ENCODE results near the gene CORO2B. TPM values are rescaled to one million over a fixed set of nuclear protein-coding genes. Genes with fewer than 3 reads are reported as not detected.

Gene CORO2B
- total and polyA plus RNA-seq, 2 of the 13 experiments (the other 11 are each of a cell fraction or from before 2014, with no cell fraction given), result 0.35 to 0.63 TPM

- Histone ChIP-seq H3K27ac (ENCODE audit: extremely low read length, insufficient read depth, low read length) (no peak overlapping the region), H3K4me3 (replicated peaks in 1 of 3; ENCODE audit: insufficient read depth in 1 of 3, low read depth in 2 of 3, low read length in 3 of 3) (no peak overlapping the region), H3K4me1 (ENCODE audit: insufficient read depth, low read length) (no peaks in the 10 kb centered on the region), H3K4me2 (ENCODE audit: low read depth, low read length) (no peak overlapping the region), H4K20me1 (ENCODE audit: insufficient read depth, low read length) (no peaks in the 10 kb centered on the region), H3K79me2 (ENCODE audit: insufficient read depth, low read length) (no peaks in the 10 kb centered on the region), H3K36me3 (replicated peaks in 1 of 2; ENCODE audit: control insufficient read depth in 1 of 2, insufficient read depth in 2 of 2, low read length in 2 of 2) (no peaks in the 10 kb centered on the region), H3K9me3 (ENCODE audit: low read length) (no peaks in the 10 kb centered on the region), H2AFZ (ENCODE audit: low read length) (no peak overlapping the region), H3K27me3 (ENCODE audit: control insufficient read depth in 1 of 2, insufficient read depth in 2 of 2, low read length in 2 of 2) (peaks cover 0 to under 1% of the 10 kb centered on the region in 2 experiments; a peak in 2 of 5 replicates), H3K9ac (ENCODE audit: insufficient read depth, low read depth, low read length) (no peak overlapping the region)
- BruUV-seq (replicated peaks), result no TSS peak
- ChIA-PET CTCF (ENCODE audit: low intra/inter-chr PET ratio, low total read pairs) (no interaction called here), POLR2A (no interaction called here)
- DNase-seq (ENCODE audit: low spot score) (no peak), FAIRE-seq (no peak), ATAC-seq (no peak)
- TF ChIP-seq RAD51 (IDR thresholded peaks at IDR 0.05; ENCODE audit: borderline replicate concordance) (peak; percentile 87), USF2 (IDR thresholded peaks at IDR 0.05; ENCODE audit: low read depth, low read length) (peak; percentile 31; the same call in 1 of the 2 replicates), USF2 (CRISPR knock-in tag; IDR thresholded peaks at IDR 0.05; ENCODE audit: borderline replicate concordance) (no peak), LCORL (IDR thresholded peaks at IDR 0.05) (peak; percentile 48; the same call in 1 of the 2 replicates), LCORL (CRISPR knock-in tag; IDR thresholded peaks at IDR 0.05) (no peak), MIER3 (CRISPR knock-in tag; IDR thresholded peaks at IDR 0.05; ENCODE audit: borderline replicate concordance) (no peak)
- 29% methylated on average over 1 of the region's 1 CpG for WGBS (ENCODE audit: low lambda C conversion rate)
- in situ Hi-C loops (cut with HindIII; ENCODE audit: extremely low pct_ligation_motif_present, low pct_unique_long_range_greater_than_20kb), result no loop called here
- intact Hi-C loops (cut with micrococcal nuclease; ENCODE audit: unreplicated experiment), result no loop called here
Measured at GRCh38 chr15:68621535-68621934, 42.7 kb downstream of the CORO2B start.

GRCh38 chr15:68623301-68623892 is 44.6 kb downstream of the CORO2B start:
- no peak overlapping the region for H3K27ac ChIP-seq (ENCODE audit: extremely low read length, insufficient read depth, low read length)
- ChIA-PET POLR2A (no interaction called here), CTCF (ENCODE audit: low intra/inter-chr PET ratio, low total read pairs) (no interaction called here)
- intact Hi-C loops (cut with micrococcal nuclease; ENCODE audit: unreplicated experiment) (no loop called here), in situ Hi-C loops (cut with HindIII; ENCODE audit: extremely low pct_ligation_motif_present, low pct_unique_long_range_greater_than_20kb) (no loop called here)
- H3K9ac ChIP-seq (ENCODE audit: insufficient read depth, low read depth, low read length), result no peak overlapping the region
- H4K20me1 ChIP-seq (ENCODE audit: insufficient read depth, low read length), result no peaks in the 10 kb centered on the region
- H3K36me3 ChIP-seq (replicated peaks in 1 of 2; ENCODE audit: control insufficient read depth in 1 of 2, insufficient read depth in 2 of 2, low read length in 2 of 2), result no peaks in the 10 kb centered on the region
- no TSS peak for BruUV-seq (replicated peaks)
- no peak overlapping the region for H3K4me3 ChIP-seq (replicated peaks in 1 of 3; ENCODE audit: insufficient read depth in 1 of 3, low read depth in 2 of 3, low read length in 3 of 3)
- H3K4me2 ChIP-seq (ENCODE audit: low read depth, low read length), result no peak overlapping the region
- DNase-seq (ENCODE audit: low spot score) (no peak), ATAC-seq (no peak), FAIRE-seq (no peak)
- no peaks in the 10 kb centered on the region for H3K4me1 ChIP-seq (ENCODE audit: insufficient read depth, low read length)
- 53% methylated on average over 3 of the region's 13 CpGs for WGBS (ENCODE audit: low lambda C conversion rate)
- H2AFZ ChIP-seq (ENCODE audit: low read length), result no peak overlapping the region
- H3K27me3 ChIP-seq (ENCODE audit: control insufficient read depth in 1 of 2, insufficient read depth in 2 of 2, low read length in 2 of 2), result peaks cover 0 to 3% of the 10 kb centered on the region in 2 experiments; a peak in 2 of 5 replicates
- H3K9me3 ChIP-seq (ENCODE audit: low read length), result no peaks in the 10 kb centered on the region
- no peaks in the 10 kb centered on the region for H3K79me2 ChIP-seq (ENCODE audit: insufficient read depth, low read length)
- TF ChIP-seq, protein P1, sequence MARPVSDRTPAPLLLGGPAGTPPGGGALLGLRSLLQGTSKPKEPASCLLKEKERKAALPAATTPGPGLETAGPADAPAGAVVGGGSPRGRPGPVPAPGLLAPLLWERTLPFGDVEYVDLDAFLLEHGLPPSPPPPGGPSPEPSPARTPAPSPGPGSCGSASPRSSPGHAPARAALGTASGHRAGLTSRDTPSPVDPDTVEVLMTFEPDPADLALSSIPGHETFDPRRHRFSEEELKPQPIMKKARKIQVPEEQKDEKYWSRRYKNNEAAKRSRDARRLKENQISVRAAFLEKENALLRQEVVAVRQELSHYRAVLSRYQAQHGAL (CRISPR knock-in tag; IDR thresholded peaks at IDR 0.05; ENCODE audit: not compliant biosample characterization), result no peak
- TF ChIP-seq UBTF (CRISPR knock-in tag; IDR thresholded peaks at IDR 0.05) (no peak), ZNF629 (CRISPR knock-in tag; conservative IDR thresholded peaks at IDR 0.05) (no peak), ZEB1 (IDR thresholded peaks at IDR 0.05; ENCODE audit: insufficient replicate concordance, low read depth) (no peak), NFIC (IDR thresholded peaks at IDR 0.05; ENCODE audit: low read length) (no peak), NFE2L1 (CRISPR knock-in tag; IDR thresholded peaks at IDR 0.05; ENCODE audit: borderline replicate concordance) (no peak)
- TF ChIP-seq, protein P2, sequence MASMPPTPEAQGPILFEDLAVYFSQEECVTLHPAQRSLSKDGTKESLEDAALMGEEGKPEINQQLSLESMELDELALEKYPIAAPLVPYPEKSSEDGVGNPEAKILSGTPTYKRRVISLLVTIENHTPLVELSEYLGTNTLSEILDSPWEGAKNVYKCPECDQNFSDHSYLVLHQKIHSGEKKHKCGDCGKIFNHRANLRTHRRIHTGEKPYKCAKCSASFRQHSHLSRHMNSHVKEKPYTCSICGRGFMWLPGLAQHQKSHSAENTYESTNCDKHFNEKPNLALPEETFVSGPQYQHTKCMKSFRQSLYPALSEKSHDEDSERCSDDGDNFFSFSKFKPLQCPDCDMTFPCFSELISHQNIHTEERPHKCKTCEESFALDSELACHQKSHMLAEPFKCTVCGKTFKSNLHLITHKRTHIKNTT (CRISPR knock-in tag; IDR thresholded peaks at IDR 0.05), result no peak

Measured in HepG2 (cell line).